Esophagus muscularis mucosa (tissue), 4 donors: ENCODE data around the gene CAV1. TPM values are rescaled to one million over a fixed set of nuclear protein-coding genes. Genes with fewer than 3 reads are reported as not detected.

Experiments used
- DNase-seq: peaks from one replicate; pipeline ENCODE4 v3.0.0-alpha.2; 2017; ENCODE audit errors: extremely low spot score
- H3K27ac ChIP-seq, 4 donors: fragments of 200-600 bp; sonication (generic); replicated peaks in 1 of 4; 1 replicate in 3 of 4; 2 replicates in 1 of 4; pipeline ENCODE4 v1.5.1; 2016 to 2019; ENCODE audit warnings: mild to moderate bottlenecking in 1 of 4
- H3K27me3 ChIP-seq, 4 donors: fragments of 200-600 bp; sonication (generic); one replicate each; pipeline versions ENCODE4 v1.5.1 to v1.6.0; 2016 to 2019
- H3K36me3 ChIP-seq, 4 donors: fragments of 200-600 bp; sonication (generic); one replicate each; pipeline ENCODE4 v1.5.1; 2016 to 2019
- H3K4me1 ChIP-seq, 4 donors: fragments of 200-600 bp; sonication (generic); one replicate each; pipeline ENCODE4 v1.5.1; 2016 to 2019
- H3K4me3 ChIP-seq, 4 donors: fragments of 200-600 bp; sonication (generic); 1 replicate in 2 of 4; 2 replicates in 2 of 4; pipeline ENCODE4 v1.5.1; 2016 to 2019; ENCODE audit warnings: mild to moderate bottlenecking in 4 of 4, moderate library complexity in 1 of 4
- H3K9me3 ChIP-seq, 4 donors: fragments of 200-600 bp; sonication (generic); 1 replicate in 3 of 4; 2 replicates in 1 of 4; pipeline ENCODE4 v1.5.1; 2016 to 2019
- EP300 ChIP-seq: sonication (generic); formaldehyde crosslinking; IDR thresholded peaks from one replicate; pipeline ENCODE4 v1.6.1; 2017; ENCODE audit warnings: antibody characterized with exemption
- POLR2A ChIP-seq: fragments of 450-650 bp; IDR thresholded peaks from one replicate; pipeline ENCODE4 v1.6.1; 2017; ENCODE audit warnings: antibody characterized with exemption, moderate library complexity, mild to moderate bottlenecking, low read depth
- POLR2AphosphoS5 ChIP-seq, 2 donors: sonication (generic); formaldehyde crosslinking; IDR thresholded peaks; one replicate each; pipeline ENCODE4 v1.6.1; 2017; ENCODE audit warnings: antibody characterized with exemption in 2 of 2
- WGBS: methylation state at CpG from one replicate; pipeline ENCODE4 v1.1.5; 2018; 5-methylcytosine and 5-hydroxymethylcytosine counted together
- intact Hi-C: fragments of 100-400 bp; cut with DNase I; formaldehyde crosslinking; loops from one replicate; pipeline ENCODE4 v1.15.1; 2023
- total RNA-seq, 4 donors: library from RNA; depleted of rRNA; stranded (reverse); fragments of >200 nt; gene quantifications; one replicate each; pipeline versions ENCODE4 v1.1.0 to v1.2.1, GENCODE V29; 2016
- TF ChIP-seq, protein P1 (sequence below), 3 experiments: fragments of 200-600 bp in 2 of 3; fragments of 450-650 bp in 1 of 3; sonication (generic) in 2 of 3; IDR thresholded peaks; one replicate each; pipeline ENCODE4 v1.5.1; 2017 to 2019; ENCODE audit warnings: antibody characterized with exemption in 3 of 3, mild to moderate bottlenecking in 2 of 3, moderate library complexity in 1 of 3

CAV1 gene
- total RNA-seq, 4 donors from 2014 or later: 434 to 638 (median 591) TPM

GRCh38 chr7:116487907-116488521, 36.8 kb upstream of the CAV1 start:
- no peak overlapping the region for H3K27ac ChIP-seq
- intact Hi-C loops: no loop called here

DNA sequence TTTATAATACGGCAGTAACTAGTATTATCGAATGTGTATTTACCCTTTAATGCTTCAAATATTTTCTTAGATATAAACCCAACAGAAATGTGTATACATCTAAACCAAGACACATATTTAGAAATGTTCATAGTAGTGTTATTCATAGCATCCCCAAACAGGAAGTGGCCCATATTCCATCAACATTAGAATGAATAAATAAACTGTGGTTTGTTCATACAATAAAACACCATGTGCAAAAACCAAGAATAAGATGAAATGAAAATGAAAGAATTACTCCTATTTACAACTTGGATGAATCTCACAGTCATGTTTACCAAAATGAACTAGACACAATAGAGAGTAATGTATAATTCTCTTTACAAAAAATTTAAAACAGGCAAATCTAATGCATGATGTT, 34.5 kb upstream of the CAV1 start:
- no peak for DNase-seq
- H3K27me3 ChIP-seq: no peaks in the 10 kb centered on the region
- peaks cover 9 to 33% (median 24%) of the 10 kb centered on the region in 4 donors for H3K4me1 ChIP-seq
- H3K36me3 ChIP-seq: no peaks in the 10 kb centered on the region
- H3K4me3 ChIP-seq: no peak overlapping the region
- WGBS: 79% methylated on average over 2 of the region's 2 CpGs
- no peak for TF ChIP-seq POLR2AphosphoS5 (IDR thresholded peaks at IDR 0.05)
- TF ChIP-seq, protein P1, sequence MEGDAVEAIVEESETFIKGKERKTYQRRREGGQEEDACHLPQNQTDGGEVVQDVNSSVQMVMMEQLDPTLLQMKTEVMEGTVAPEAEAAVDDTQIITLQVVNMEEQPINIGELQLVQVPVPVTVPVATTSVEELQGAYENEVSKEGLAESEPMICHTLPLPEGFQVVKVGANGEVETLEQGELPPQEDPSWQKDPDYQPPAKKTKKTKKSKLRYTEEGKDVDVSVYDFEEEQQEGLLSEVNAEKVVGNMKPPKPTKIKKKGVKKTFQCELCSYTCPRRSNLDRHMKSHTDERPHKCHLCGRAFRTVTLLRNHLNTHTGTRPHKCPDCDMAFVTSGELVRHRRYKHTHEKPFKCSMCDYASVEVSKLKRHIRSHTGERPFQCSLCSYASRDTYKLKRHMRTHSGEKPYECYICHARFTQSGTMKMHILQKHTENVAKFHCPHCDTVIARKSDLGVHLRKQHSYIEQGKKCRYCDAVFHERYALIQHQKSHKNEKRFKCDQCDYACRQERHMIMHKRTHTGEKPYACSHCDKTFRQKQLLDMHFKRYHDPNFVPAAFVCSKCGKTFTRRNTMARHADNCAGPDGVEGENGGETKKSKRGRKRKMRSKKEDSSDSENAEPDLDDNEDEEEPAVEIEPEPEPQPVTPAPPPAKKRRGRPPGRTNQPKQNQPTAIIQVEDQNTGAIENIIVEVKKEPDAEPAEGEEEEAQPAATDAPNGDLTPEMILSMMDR (IDR thresholded peaks at IDR 0.05): no peak
- no peak for TF ChIP-seq POLR2A
- no peak for TF ChIP-seq EP300
- H3K27ac ChIP-seq: no peak overlapping the region
- H3K9me3 ChIP-seq: no peaks in the 10 kb centered on the region
- intact Hi-C loops: no loop called here

More at GRCh38 chr7:116487907-116488521, 36.8 kb upstream of the CAV1 start:
- no peak for TF ChIP-seq POLR2AphosphoS5 (IDR thresholded peaks at IDR 0.05)
- TF ChIP-seq POLR2A: no peak
- TF ChIP-seq EP300: no peak
- TF ChIP-seq, protein P1 (IDR thresholded peaks at IDR 0.05): no peak
- Histone ChIP-seq H3K9me3 (no peaks in the 10 kb centered on the region), H3K4me1 (peaks cover 3 to 20% (median 15%) of the 10 kb centered on the region in 4 donors), H3K36me3 (no peaks in the 10 kb centered on the region), H3K4me3 (no peak overlapping the region), H3K27me3 (no peaks in the 10 kb centered on the region)
- 86% methylated on average over 5 of the region's 5 CpGs for WGBS
- DNase-seq: no peak

- DNase-seq: no peak
- no peaks in the 10 kb centered on the region for H3K36me3 ChIP-seq
- intact Hi-C loops: no loop called here
- H3K4me1 ChIP-seq: peaks cover 9 to 40% (median 29%) of the 10 kb centered on the region in 4 donors
- no peaks in the 10 kb centered on the region for H3K27me3 ChIP-seq
- TF ChIP-seq, protein P1 (IDR thresholded peaks at IDR 0.05): no peak
- TF ChIP-seq EP300: no peak
- no peak for TF ChIP-seq POLR2A
- no peak for TF ChIP-seq POLR2AphosphoS5 (IDR thresholded peaks at IDR 0.05)
- H3K4me3 ChIP-seq: no peak overlapping the region
- no peaks in the 10 kb centered on the region for H3K9me3 ChIP-seq
- H3K27ac ChIP-seq: peak overlapping the region in 2 of 4 donors; percentile 8 to 38
- WGBS: 59% methylated on average over 3 of the region's 3 CpGs
Measured at GRCh38 chr7:116491887-116492653, 32.8 kb upstream of the CAV1 start.

GRCh38 chr7:116492654-116493109, 32.2 kb upstream of the CAV1 start:
- Histone ChIP-seq H3K4me1 (peaks cover 9 to 40% (median 29%) of the 10 kb centered on the region in 4 donors), H3K9me3 (no peaks in the 10 kb centered on the region), H3K27ac (peak overlapping the region in 2 of 4 donors; percentile 16 to 38), H3K4me3 (no peak overlapping the region), H3K36me3 (no peaks in the 10 kb centered on the region), H3K27me3 (no peaks in the 10 kb centered on the region)
- intact Hi-C loops: no loop called here
- DNase-seq: no peak
- WGBS: 79% methylated on average over 3 of the region's 3 CpGs
- TF ChIP-seq POLR2A (no peak), EP300 (no peak), POLR2AphosphoS5 (IDR thresholded peaks at IDR 0.05) (no peak)

DNA sequence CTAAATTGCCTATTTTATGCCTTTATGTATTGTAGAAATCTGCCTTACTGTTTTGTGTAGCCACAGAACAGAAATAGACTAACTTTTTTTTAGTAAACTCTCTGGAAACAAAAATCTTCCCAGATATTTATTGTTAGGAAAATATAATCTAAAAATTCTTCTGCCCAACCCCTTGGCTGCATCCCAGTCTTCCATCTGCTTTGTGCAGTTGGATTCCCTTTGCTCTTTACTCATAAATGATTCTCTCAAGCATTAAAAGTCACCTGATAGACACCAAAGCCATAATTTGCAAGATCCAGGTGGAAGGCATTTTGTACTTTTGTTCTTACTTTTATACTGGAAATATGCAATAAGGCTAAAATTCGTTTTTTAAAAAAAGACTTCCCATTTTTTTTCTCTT, 31.4 kb upstream of the CAV1 start:
- Histone ChIP-seq H3K4me1 (peaks cover 12 to 45% (median 33%) of the 10 kb centered on the region in 4 donors), H3K27me3 (no peaks in the 10 kb centered on the region), H3K27ac (peak overlapping the region in 2 of 4 donors; percentile 16 to 38), H3K36me3 (no peaks in the 10 kb centered on the region), H3K4me3 (no peak overlapping the region), H3K9me3 (no peaks in the 10 kb centered on the region)
- DNase-seq: no peak
- 56% methylated on average over 1 of the region's 1 CpG for WGBS
- intact Hi-C loops: no loop called here
- TF ChIP-seq, protein P1 (IDR thresholded peaks at IDR 0.05): no peak
- TF ChIP-seq POLR2A (no peak), POLR2AphosphoS5 (IDR thresholded peaks at IDR 0.05) (no peak), EP300 (no peak)
